ENCODE measurements around the gene GPR78. TPM values are rescaled to one million over a fixed set of nuclear protein-coding genes. Genes with fewer than 3 reads are reported as not detected.
A peak's percentile ranks its signal among the peaks of the same experiment; 100 is the strongest.

GPR78 gene
- total and polyA plus RNA-seq, 4 donors = not detected

DNA sequence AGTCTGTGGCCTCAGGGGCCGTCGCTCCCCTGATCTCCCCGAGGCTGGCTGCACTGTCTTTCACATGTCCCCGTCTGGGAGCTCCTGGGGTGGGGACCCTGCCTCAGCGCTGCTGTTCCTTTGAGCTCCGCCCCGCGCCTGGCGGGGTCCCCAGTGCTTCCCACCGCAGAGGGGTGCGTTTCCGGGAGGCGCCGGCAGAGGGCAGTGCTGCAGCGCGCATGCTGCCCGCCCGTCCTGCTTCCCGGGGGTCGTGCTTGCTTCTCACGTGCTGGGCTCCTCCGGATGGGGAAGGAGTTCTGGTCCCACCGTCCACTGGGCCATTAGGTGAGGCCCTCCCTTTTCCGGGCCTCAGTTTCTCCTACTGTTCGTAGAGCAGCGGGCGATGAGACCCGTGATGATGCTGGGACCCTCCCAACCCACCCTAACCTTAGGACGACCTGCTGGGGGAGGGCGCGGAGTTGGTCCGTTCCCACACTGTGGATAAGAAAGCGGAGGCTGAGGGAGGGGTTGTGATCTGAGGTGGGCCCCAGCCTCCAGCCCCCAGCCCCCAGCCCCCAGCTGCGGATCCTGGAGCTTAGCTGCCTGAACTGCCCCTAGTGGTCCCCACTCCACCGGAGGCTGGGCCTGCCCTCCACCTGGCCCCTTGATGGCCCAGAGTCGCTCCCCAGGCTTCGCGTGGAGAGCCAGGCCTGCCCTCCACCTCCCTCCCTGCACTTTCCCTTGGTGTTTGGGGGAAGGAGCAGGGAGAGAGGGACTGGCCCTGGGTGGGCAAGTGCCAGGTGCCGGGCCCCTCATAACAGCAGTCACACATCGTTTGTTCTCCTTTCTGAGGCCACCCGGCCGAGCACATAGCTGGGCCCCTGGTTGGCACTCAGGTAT is 27.6 kb downstream of the GPR78 start:
- TF ChIP-seq RXRA (IDR thresholded peaks at IDR 0.05) (no peak), RAD21 (IDR thresholded peaks at IDR 0.05) (peak; percentile 62 to 72)
- TF ChIP-seq, protein P1, sequence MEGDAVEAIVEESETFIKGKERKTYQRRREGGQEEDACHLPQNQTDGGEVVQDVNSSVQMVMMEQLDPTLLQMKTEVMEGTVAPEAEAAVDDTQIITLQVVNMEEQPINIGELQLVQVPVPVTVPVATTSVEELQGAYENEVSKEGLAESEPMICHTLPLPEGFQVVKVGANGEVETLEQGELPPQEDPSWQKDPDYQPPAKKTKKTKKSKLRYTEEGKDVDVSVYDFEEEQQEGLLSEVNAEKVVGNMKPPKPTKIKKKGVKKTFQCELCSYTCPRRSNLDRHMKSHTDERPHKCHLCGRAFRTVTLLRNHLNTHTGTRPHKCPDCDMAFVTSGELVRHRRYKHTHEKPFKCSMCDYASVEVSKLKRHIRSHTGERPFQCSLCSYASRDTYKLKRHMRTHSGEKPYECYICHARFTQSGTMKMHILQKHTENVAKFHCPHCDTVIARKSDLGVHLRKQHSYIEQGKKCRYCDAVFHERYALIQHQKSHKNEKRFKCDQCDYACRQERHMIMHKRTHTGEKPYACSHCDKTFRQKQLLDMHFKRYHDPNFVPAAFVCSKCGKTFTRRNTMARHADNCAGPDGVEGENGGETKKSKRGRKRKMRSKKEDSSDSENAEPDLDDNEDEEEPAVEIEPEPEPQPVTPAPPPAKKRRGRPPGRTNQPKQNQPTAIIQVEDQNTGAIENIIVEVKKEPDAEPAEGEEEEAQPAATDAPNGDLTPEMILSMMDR (IDR thresholded peaks at IDR 0.05; ENCODE audit: low read depth, low read length, missing input control) = peak; percentile 74
- Histone ChIP-seq H3K9me3 (ENCODE audit: control insufficient read depth in 4 of 4, low read length in 3 of 4) (no peaks in the 10 kb centered on the region), H3K36me3 (ENCODE audit: control insufficient read depth in 4 of 4, insufficient read depth in 3 of 4, low read depth in 1 of 4, low read length in 3 of 4) (no peaks in the 10 kb centered on the region), H3K4me1 (ENCODE audit: control insufficient read depth in 4 of 4, insufficient read depth in 4 of 4, low read length in 3 of 4) (no peaks in the 10 kb centered on the region), H3K27me3 (ENCODE audit: control insufficient read depth in 4 of 4, insufficient read depth in 4 of 4, low read length in 3 of 4) (no peaks in the 10 kb centered on the region), H3K9ac (ENCODE audit: low read depth in 1 of 2, low read length in 2 of 2) (no peak overlapping the region), H3K27ac (ENCODE audit: low read depth in 1 of 2, low read length in 2 of 2) (no peak overlapping the region), H3K4me3 (ENCODE audit: low read depth in 1 of 3, low read length in 3 of 3) (no peak overlapping the region)
- peak; percentile 70 for DNase-seq (ENCODE audit: low spot score)
- WGBS = 20% methylated on average over 42 of the region's 42 CpGs

DNA sequence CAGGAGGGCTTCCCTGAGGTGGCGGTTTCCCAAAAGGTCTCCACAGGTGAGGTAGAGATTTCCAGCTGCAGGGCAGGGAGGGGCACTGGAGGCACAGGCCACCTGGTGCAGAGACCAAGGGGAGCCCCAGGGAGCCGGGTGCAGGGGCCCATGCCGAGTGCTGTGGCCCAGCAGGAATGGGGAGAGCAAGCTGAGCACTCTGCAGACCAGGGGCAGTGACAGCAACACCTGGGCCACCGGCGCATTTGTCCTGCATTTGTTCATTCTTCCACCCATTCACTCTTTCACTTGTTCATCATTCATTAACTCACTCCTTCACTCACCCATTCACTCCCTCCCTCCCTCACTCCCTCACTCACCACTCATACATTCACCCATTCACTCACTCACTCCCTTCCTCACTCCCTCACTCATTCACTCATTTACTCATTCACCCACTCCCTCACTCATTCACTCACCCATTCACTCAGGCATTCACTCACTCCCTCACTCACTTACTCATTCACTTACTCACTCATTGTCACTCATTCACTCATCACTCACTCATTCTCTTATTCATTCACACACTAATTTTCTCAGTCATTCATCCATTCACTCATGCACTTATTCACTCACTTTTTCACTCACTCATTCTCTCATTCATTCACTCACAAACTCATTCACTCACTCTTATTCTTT is 28.7 kb downstream of the GPR78 start:
- Histone ChIP-seq H3K27ac (ENCODE audit: low read depth in 1 of 2, low read length in 2 of 2) (no peak overlapping the region), H3K9me3 (ENCODE audit: control insufficient read depth in 4 of 4, low read length in 3 of 4) (no peaks in the 10 kb centered on the region), H3K4me1 (ENCODE audit: control insufficient read depth in 4 of 4, insufficient read depth in 4 of 4, low read length in 3 of 4) (no peaks in the 10 kb centered on the region), H3K27me3 (ENCODE audit: control insufficient read depth in 4 of 4, insufficient read depth in 4 of 4, low read length in 3 of 4) (no peaks in the 10 kb centered on the region), H3K36me3 (ENCODE audit: control insufficient read depth in 4 of 4, insufficient read depth in 3 of 4, low read depth in 1 of 4, low read length in 3 of 4) (no peaks in the 10 kb centered on the region), H3K4me3 (ENCODE audit: low read depth in 1 of 3, low read length in 3 of 3) (no peak overlapping the region), H3K9ac (ENCODE audit: low read depth in 1 of 2, low read length in 2 of 2) (no peak overlapping the region)
- TF ChIP-seq GABPA (IDR thresholded peaks at IDR 0.05 in 1 of 2, conservative IDR thresholded peaks at IDR 0.05 in 1 of 2) (no peak), SP1 (IDR thresholded peaks at IDR 0.05) (no peak)
- 84% methylated on average over 5 of the region's 5 CpGs for whole genome bisulfite sequencing
- DNase-seq (ENCODE audit: low spot score) = no peak

- no peak for TF ChIP-seq RAD21 (IDR thresholded peaks at IDR 0.05)
- TF ChIP-seq ATF3 (IDR thresholded peaks at IDR 0.05) = no peak
- no peak for TF ChIP-seq SP1 (IDR thresholded peaks at IDR 0.05)
- TF ChIP-seq FOXA2 (IDR thresholded peaks at IDR 0.05) = no peak
- no peak for TF ChIP-seq GABPA (IDR thresholded peaks at IDR 0.05 in 1 of 2, conservative IDR thresholded peaks at IDR 0.05 in 1 of 2)
- TF ChIP-seq YY1 (IDR thresholded peaks at IDR 0.05) = no peak
- TF ChIP-seq FOXA1 (IDR thresholded peaks at IDR 0.05) = no peak
- TF ChIP-seq JUND (IDR thresholded peaks at IDR 0.05) = no peak
- TF ChIP-seq, protein P1 (IDR thresholded peaks at IDR 0.05; ENCODE audit: low read depth, low read length, missing input control) = no peak
- no peak for DNase-seq (ENCODE audit: low spot score)
- Histone ChIP-seq H3K36me3 (ENCODE audit: control insufficient read depth in 4 of 4, insufficient read depth in 3 of 4, low read depth in 1 of 4, low read length in 3 of 4) (no peaks in the 10 kb centered on the region), H3K27me3 (ENCODE audit: control insufficient read depth in 4 of 4, insufficient read depth in 4 of 4, low read length in 3 of 4) (no peaks in the 10 kb centered on the region), H3K9ac (ENCODE audit: low read depth in 1 of 2, low read length in 2 of 2) (no peak overlapping the region), H3K4me3 (ENCODE audit: low read depth in 1 of 3, low read length in 3 of 3) (no peak overlapping the region), H3K9me3 (ENCODE audit: control insufficient read depth in 4 of 4, low read length in 3 of 4) (no peaks in the 10 kb centered on the region), H3K27ac (ENCODE audit: low read depth in 1 of 2, low read length in 2 of 2) (no peak overlapping the region), H3K4me1 (ENCODE audit: control insufficient read depth in 4 of 4, insufficient read depth in 4 of 4, low read length in 3 of 4) (no peaks in the 10 kb centered on the region)
- 79% methylated on average over 6 of the region's 6 CpGs for WGBS
Observed at GRCh38 chr4:8609406-8609805, 29.2 kb downstream of the GPR78 start.
